ENCODE results near the gene GRAMD2A. TPM values are rescaled to one million over a fixed set of nuclear protein-coding genes. Genes with fewer than 3 reads are reported as not detected.

GRAMD2A gene
- total RNA-seq, 4 donors from 2014 or later = 1.1 to 2.9 (median 2.2) TPM

Other genes starting within 250 kb of the GRAMD2A start
- 10 to 100 TPM; 61.2 to 99.9 (median 79.9) TPM for gene MYO9A, start 79.6 kb downstream of the GRAMD2A start, total RNA-seq
- gene SENP8, start 79.4 kb downstream of the GRAMD2A start, total RNA-seq = 1 to 10 TPM; 1.2 to 2.2 (median 1.9) TPM
- 100 to 1,000 TPM; 261 to 293 (median 272) TPM for gene PKM, start 33.4 kb upstream of the GRAMD2A start, total RNA-seq
- 10 to 100 TPM; 59.2 to 76.8 (median 65.1) TPM for gene PARP6, start 74.8 kb upstream of the GRAMD2A start, total RNA-seq
- gene CELF6, start 122.4 kb upstream of the GRAMD2A start, total RNA-seq = 10 to 100 TPM in 1 of 4 donors, 1 to 10 TPM in 3; 6.0 to 10.4 (median 7.4) TPM
- gene HEXA, start 178.2 kb upstream of the GRAMD2A start, total RNA-seq = 100 to 1,000 TPM in 2 of 4 donors, 10 to 100 TPM in 2; 64.5 to 112 (median 84.9) TPM
- gene TMEM202, start 200.5 kb upstream of the GRAMD2A start, total RNA-seq = not detected

Data from tibial nerve (tissue), 4 donors.